A673 (cell line): Measurements from ENCODE around the gene TPP1.

Experiments
- CTCF ChIP-seq: fragments of 300-800, 200-600 bp; sonication (generic); conservative IDR thresholded peaks from 2 replicates; pipeline ENCODE4 v1.5.1; 2017; ENCODE audit warnings: low read depth, mild to moderate bottlenecking, antibody characterized with exemption, low read length, moderate library complexity, mixed read lengths
- EZH2 ChIP-seq: fragments of 200-600 bp; sonication (generic); IDR thresholded peaks from 2 replicates; pipeline ENCODE4 v1.6.1; 2017; ENCODE audit warnings: borderline replicate concordance, low read depth, mild to moderate bottlenecking, mixed read lengths, antibody characterized with exemption, low read length; ENCODE audit not compliant: poor library complexity, severe bottlenecking

GRCh38 chr11:6615882-6616585, 3.2 kb downstream of the TPP1 start:
- TF ChIP-seq EZH2 = no peak
- no peak for TF ChIP-seq CTCF
